B cell (primary cell): ENCODE results near the gene BUD31. TPM values are rescaled to one million over a fixed set of nuclear protein-coding genes. Genes with fewer than 3 reads are reported as not detected.

Experiments used
- ATAC-seq: fragments of 200-7000 bp; cut with Tn5 transposase; one replicate; pipeline ENCODE4 v1.10.0; 2021; ENCODE audit warnings: low read depth, mild to moderate bottlenecking, moderate number of reproducible peaks, moderate library complexity
- CTCF ChIA-PET: fragments of 350-600 bp; sonication (Branson Sonifier 250); formaldehyde crosslinking; loops from one replicate; lab custom pipeline; 2021; ENCODE audit warnings: antibody characterized with exemption, inconsistent platforms; lab: Charles Lee
- POLR2A ChIA-PET: fragments of 350-600 bp; sonication (Branson Sonifier 250); formaldehyde crosslinking; loops from one replicate; lab custom pipeline; 2021; ENCODE audit warnings: antibody characterized with exemption; lab: Charles Lee
- DNase-seq: peaks from one replicate; pipeline ENCODE4 v3.0.0; 2013
- H2AFZ ChIP-seq: 2 replicates; pipeline ENCODE4 v1.6.1; 2012; ENCODE audit warnings: mild to moderate bottlenecking, low read depth, low read length; ENCODE audit not compliant: insufficient read depth, poor library complexity, severe bottlenecking
- H3K27ac ChIP-seq, 2 donors: 1 replicate in 1 of 2; 2 replicates in 1 of 2; pipeline ENCODE4 v1.5.1; 2012 to 2013; ENCODE audit warnings: low read length in 2 of 2, mild to moderate bottlenecking in 2 of 2, moderate library complexity in 1 of 2
- H3K27me3 ChIP-seq, 4 experiments: fragments of 200-600 bp in 1 of 4; sonication (generic) in 1 of 4; replicated peaks in 1 of 4; 1 replicate in 2 of 4; 2 replicates in 2 of 4; pipeline versions ENCODE4 v1.6.1 to v1.7.0; 2013 to 2016; ENCODE audit warnings: low read length in 3 of 4, mild to moderate bottlenecking in 2 of 4, mixed read lengths in 1 of 4, moderate library complexity in 1 of 4; ENCODE audit not compliant: insufficient read depth in 4 of 4, control insufficient read depth in 3 of 4; ENCODE audit errors: control extremely low read depth in 1 of 4
- H3K36me3 ChIP-seq, 2 experiments: replicated peaks in 1 of 2; 1 replicate in 1 of 2; 2 replicates in 1 of 2; pipeline versions ENCODE4 v1.6.1 to v1.7.1; 2013; ENCODE audit warnings: low read length in 1 of 2; ENCODE audit not compliant: insufficient read depth in 2 of 2, control insufficient read depth in 1 of 2; ENCODE audit errors: control extremely low read depth in 1 of 2, extremely low read depth in 1 of 2
- H3K4me1 ChIP-seq, 2 donors: fragments of 200-600 bp in 1 of 2; sonication (generic) in 1 of 2; 1 replicate in 1 of 2; 2 replicates in 1 of 2; pipeline versions ENCODE4 v1.5.1 to v1.6.1; 2013 to 2017; ENCODE audit warnings: low read length in 2 of 2; ENCODE audit not compliant: control insufficient read depth in 2 of 2, insufficient read depth in 2 of 2
- H3K4me2 ChIP-seq: replicated peaks from 2 replicates; pipeline ENCODE3; 2012; ENCODE audit warnings: mild to moderate bottlenecking, low read depth, low read length; ENCODE audit not compliant: poor library complexity, severe bottlenecking
- H3K4me3 ChIP-seq, 5 experiments: fragments of 200-600 bp in 1 of 5; sonication (generic) in 1 of 5; 1 replicate in 3 of 5; 2 replicates in 2 of 5; pipeline versions ENCODE4 v1.5.1 to v1.7.0; 2011 to 2016; ENCODE audit warnings: low read length in 4 of 5, mild to moderate bottlenecking in 4 of 5, low read depth in 2 of 5, control low read depth in 1 of 5, moderate library complexity in 1 of 5; ENCODE audit not compliant: insufficient read depth in 1 of 5; ENCODE audit errors: control extremely low read depth in 1 of 5, extremely low read depth in 1 of 5
- H3K79me2 ChIP-seq: fragments of 200-600 bp; sonication (generic); one replicate; pipeline ENCODE4 v1.6.0; 2016; ENCODE audit warnings: low read length; ENCODE audit not compliant: control insufficient read depth, insufficient read depth
- H3K9ac ChIP-seq: fragments of 200-600 bp; sonication (generic); 2 replicates; pipeline ENCODE4 v1.6.1; 2017; ENCODE audit warnings: mild to moderate bottlenecking, low read length, moderate library complexity
- H3K9me3 ChIP-seq, 3 donors: one replicate each; pipeline versions ENCODE4 v1.6.1 to v1.7.1; 2013; ENCODE audit warnings: low read length in 2 of 3; ENCODE audit not compliant: control insufficient read depth in 2 of 3, insufficient read depth in 1 of 3; ENCODE audit errors: control extremely low read depth in 1 of 3
- H4K20me1 ChIP-seq: 2 replicates; pipeline ENCODE4 v1.6.0; 2012; ENCODE audit warnings: mild to moderate bottlenecking, low read length; ENCODE audit not compliant: insufficient read depth, control insufficient read depth, poor library complexity, severe bottlenecking
- H3K27ac Mint-ChIP-seq: one replicate; pipeline ENCODE4 v1.8.0; 2021; ENCODE audit warnings: mixed read lengths
- H3K27me3 Mint-ChIP-seq: one replicate; pipeline ENCODE4 v1.8.0; 2021; ENCODE audit warnings: mixed read lengths
- H3K4me1 Mint-ChIP-seq: one replicate; pipeline ENCODE4 v1.8.0; 2021; ENCODE audit warnings: mixed read lengths
- H3K4me3 Mint-ChIP-seq: one replicate; pipeline ENCODE4 v1.8.0; 2021; ENCODE audit warnings: mixed read lengths
- H3K9me3 Mint-ChIP-seq: one replicate; pipeline ENCODE4 v1.8.0; 2022; ENCODE audit warnings: mixed read lengths; ENCODE audit not compliant: insufficient read depth
- CTCF ChIP-seq: fragments of 200-600 bp; IDR thresholded peaks from one replicate; pipeline ENCODE4 v1.8.0; 2022; ENCODE audit warnings: antibody characterized with exemption, mild to moderate bottlenecking
- EZH2 ChIP-seq: IDR thresholded peaks from 2 replicates; pipeline ENCODE4 v1.6.1; 2012; ENCODE audit warnings: borderline replicate concordance, low read depth, mild to moderate bottlenecking, moderate library complexity, low read length; ENCODE audit not compliant: insufficient read depth, poor library complexity, severe bottlenecking
- WGBS: methylation state at CpG from one replicate; pipeline ENCODE4 v1.1.5; 2013; ENCODE audit warnings: missing lambda C conversion rate; ENCODE audit not compliant: insufficient coverage; 5-methylcytosine and 5-hydroxymethylcytosine counted together
- intact Hi-C: fragments of 100-400 bp; cut with micrococcal nuclease; formaldehyde crosslinking; loops from one replicate; pipeline ENCODE4 v1.10.0; 2022
- polyA plus RNA-seq: library from polyadenylated mRNA; depleted of rRNA; stranded (reverse); fragments of >200 nt; gene quantifications from 2 replicates; pipeline ENCODE4 v1.2.3, GENCODE V29; 2012
- total RNA-seq, 2 donors: library from RNA; stranded (reverse); fragments of 120-200 nt in 1 of 2; gene quantifications; 1 replicate in 1 of 2; 2 replicates in 1 of 2; pipeline versions ENCODE4 v1.2.3 to v1.2.4, GENCODE V29; 2013 to 2022

BUD31 gene
- total and polyA plus RNA-seq, 2 donors (not counting 1 experiment from before 2014, with no cell fraction given): 57.8 to 69.4 TPM

GRCh38 chr7:99452541-99452940, 43.8 kb downstream of the BUD31 start:
- Histone ChIP-seq H3K4me2 (no peak overlapping the region), H3K36me3 (peaks cover 0 to 71% of the 10 kb centered on the region in 2 experiments), H3K27me3 (no peaks in the 10 kb centered on the region), H3K4me1 (no peaks in the 10 kb centered on the region), H3K9ac (no peak overlapping the region), H2AFZ (no peak overlapping the region), H3K9me3 (no peaks in the 10 kb centered on the region), H3K79me2 (peaks cover 44% of the 10 kb centered on the region), H3K4me3 (no peak overlapping the region), H4K20me1 (peaks cover 12% of the 10 kb centered on the region), H3K27ac (no peak overlapping the region)
- TF ChIP-seq CTCF (no peak), EZH2 (no peak)
- no peaks in the 10 kb centered on the region for H3K4me1 Mint-ChIP-seq
- no peak for DNase-seq
- no peaks in the 10 kb centered on the region for H3K9me3 Mint-ChIP-seq
- 98% methylated on average over 13 of the region's 13 CpGs for WGBS
- H3K4me3 Mint-ChIP-seq: no peak overlapping the region
- ATAC-seq: no peak
- no peak overlapping the region for H3K27ac Mint-ChIP-seq
- H3K27me3 Mint-ChIP-seq: no peaks in the 10 kb centered on the region
- CTCF ChIA-PET: no interaction called here
- intact Hi-C loops: no loop called here
- POLR2A ChIA-PET: no interaction called here

- H3K27ac Mint-ChIP-seq: no peak overlapping the region
- H3K4me1 ChIP-seq: no peaks in the 10 kb centered on the region
- over 99% methylated on average over 11 of the region's 11 CpGs for WGBS
- no peaks in the 10 kb centered on the region for H3K4me1 Mint-ChIP-seq
- no peak for TF ChIP-seq EZH2
- ATAC-seq: no peak
- no peaks in the 10 kb centered on the region for H3K9me3 ChIP-seq
- DNase-seq: no peak
- intact Hi-C loops: no loop called here
- H3K79me2 ChIP-seq: peaks cover 48% of the 10 kb centered on the region
- H3K4me3 ChIP-seq: no peak overlapping the region
- H3K9ac ChIP-seq: no peak overlapping the region
- H3K9me3 Mint-ChIP-seq: no peaks in the 10 kb centered on the region
- no peak overlapping the region for H3K27ac ChIP-seq
- no peak overlapping the region for H3K4me2 ChIP-seq
- H3K36me3 ChIP-seq: peaks cover 0 to 71% of the 10 kb centered on the region in 2 experiments
- ChIA-PET POLR2A (no interaction called here), CTCF (no interaction called here)
- H3K27me3 ChIP-seq: no peaks in the 10 kb centered on the region
- H4K20me1 ChIP-seq: peaks cover 17% of the 10 kb centered on the region
- H2AFZ ChIP-seq: no peak overlapping the region
- H3K27me3 Mint-ChIP-seq: no peaks in the 10 kb centered on the region
- H3K4me3 Mint-ChIP-seq: no peak overlapping the region
Observed at GRCh38 chr7:99453105-99453504, 44.3 kb downstream of the BUD31 start.
